ENCODE measurements around the gene GIGYF2. TPM values are rescaled to one million over a fixed set of nuclear protein-coding genes. Genes with fewer than 3 reads are reported as not detected.
"Not testable (repeated sequence)": the region's sequence is repeated elsewhere in the genome, so short reads cannot be mapped to it uniquely, and the experiment has no call there.

The GIGYF2 gene
- total RNA-seq, 2 experiments from 2014 or later = 50.5 to 60.9 TPM

DNA sequence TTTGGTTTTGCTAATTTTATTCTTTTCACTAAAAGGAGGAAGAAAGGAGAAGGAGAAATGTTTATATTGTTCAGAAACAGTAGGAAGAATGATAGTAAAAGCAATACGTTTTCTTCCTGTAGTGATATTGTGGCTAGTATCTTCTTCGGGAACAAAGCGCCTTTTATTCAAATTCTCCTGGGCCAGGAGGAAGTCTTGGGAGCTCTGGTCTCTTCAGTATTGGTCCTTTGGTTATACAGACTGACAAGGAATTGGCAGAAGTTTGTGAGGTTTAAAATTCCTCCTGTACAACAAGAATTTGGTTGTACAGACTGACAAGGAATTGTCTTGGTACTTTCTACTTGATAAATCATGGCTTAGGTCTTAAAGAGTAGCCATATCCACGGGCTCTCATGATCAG lies 9.9 kb downstream of the GIGYF2 start:
- ChIA-PET CTCF (ENCODE audit: unreplicated experiment) (no interaction called here), POLR2A (no interaction called here)
- H3K4me1 ChIP-seq (ENCODE audit: insufficient read depth, low read length, poor library complexity, severe bottlenecking) = no peaks in the 10 kb centered on the region
- H3K9me3 ChIP-seq (ENCODE audit: low read length) = 0 out of 2 replicates have a peak, but pooled peaks cover 4% of the 10 kb centered on the region
- peaks cover 17% of the 10 kb centered on the region for H3K79me2 ChIP-seq (ENCODE audit: insufficient read depth, low read depth, low read length)
- H3K27ac ChIP-seq (ENCODE audit: low read depth, low read length, poor library complexity, severe bottlenecking) = no peak overlapping the region
- H3K36me3 ChIP-seq (ENCODE audit: insufficient read depth, low read length) = peaks cover 78% of the 10 kb centered on the region
- H3K9me2 ChIP-seq (ENCODE audit: insufficient read depth, low read length) = no peaks in the 10 kb centered on the region
- no TSS peak for BruUV-seq (replicated peaks)
- H3K4me2 ChIP-seq (ENCODE audit: low read length) = no peak overlapping the region
- no peaks in the 10 kb centered on the region for H4K20me1 ChIP-seq (ENCODE audit: insufficient read depth, low read length)
- H3K4me3 ChIP-seq (ENCODE audit: low read depth, low read length, poor library complexity, severe bottlenecking) = no peak overlapping the region
- TF ChIP-seq EZH2phosphoT487 (IDR thresholded peaks at IDR 0.05; ENCODE audit: borderline replicate concordance, low read depth, low read length) = no peak
- TF ChIP-seq, protein P1, sequence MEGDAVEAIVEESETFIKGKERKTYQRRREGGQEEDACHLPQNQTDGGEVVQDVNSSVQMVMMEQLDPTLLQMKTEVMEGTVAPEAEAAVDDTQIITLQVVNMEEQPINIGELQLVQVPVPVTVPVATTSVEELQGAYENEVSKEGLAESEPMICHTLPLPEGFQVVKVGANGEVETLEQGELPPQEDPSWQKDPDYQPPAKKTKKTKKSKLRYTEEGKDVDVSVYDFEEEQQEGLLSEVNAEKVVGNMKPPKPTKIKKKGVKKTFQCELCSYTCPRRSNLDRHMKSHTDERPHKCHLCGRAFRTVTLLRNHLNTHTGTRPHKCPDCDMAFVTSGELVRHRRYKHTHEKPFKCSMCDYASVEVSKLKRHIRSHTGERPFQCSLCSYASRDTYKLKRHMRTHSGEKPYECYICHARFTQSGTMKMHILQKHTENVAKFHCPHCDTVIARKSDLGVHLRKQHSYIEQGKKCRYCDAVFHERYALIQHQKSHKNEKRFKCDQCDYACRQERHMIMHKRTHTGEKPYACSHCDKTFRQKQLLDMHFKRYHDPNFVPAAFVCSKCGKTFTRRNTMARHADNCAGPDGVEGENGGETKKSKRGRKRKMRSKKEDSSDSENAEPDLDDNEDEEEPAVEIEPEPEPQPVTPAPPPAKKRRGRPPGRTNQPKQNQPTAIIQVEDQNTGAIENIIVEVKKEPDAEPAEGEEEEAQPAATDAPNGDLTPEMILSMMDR (conservative IDR thresholded peaks at IDR 0.05; ENCODE audit: low read length) = no peak
- intact Hi-C loops (cut with micrococcal nuclease; ENCODE audit: unreplicated experiment) = no loop called here
- no peak overlapping the region for H2AFZ ChIP-seq (ENCODE audit: low read length)
- DNase-seq (ENCODE audit: low spot score) = no peak

DNA sequence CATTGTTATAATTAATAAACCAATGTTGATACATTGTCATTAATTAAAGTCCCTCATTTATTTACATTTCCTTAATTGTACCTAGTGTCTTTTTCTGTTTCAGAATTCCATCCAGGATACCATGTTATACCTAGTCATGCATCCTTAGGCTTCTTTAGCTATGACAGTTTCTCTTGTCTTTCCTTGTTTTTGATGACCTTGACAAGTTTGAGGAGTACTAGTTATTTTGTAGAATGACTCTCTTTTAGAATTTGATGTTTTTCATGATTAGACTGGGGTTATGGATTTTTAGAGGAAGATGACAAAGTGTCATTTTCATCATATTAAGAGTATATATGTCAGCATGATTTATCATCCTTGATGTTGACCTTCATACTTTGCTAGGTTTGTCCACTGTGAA lies 16.4 kb downstream of the GIGYF2 start:
- Histone ChIP-seq H3K4me2 (ENCODE audit: low read length) (no peak overlapping the region), H3K9me3 (ENCODE audit: low read length) (no peaks in the 10 kb centered on the region), H3K79me2 (ENCODE audit: insufficient read depth, low read depth, low read length) (peaks cover 21% of the 10 kb centered on the region), H3K4me3 (ENCODE audit: low read depth, low read length, poor library complexity, severe bottlenecking) (no peak overlapping the region), H3K4me1 (ENCODE audit: insufficient read depth, low read length, poor library complexity, severe bottlenecking) (no peaks in the 10 kb centered on the region), H3K36me3 (ENCODE audit: insufficient read depth, low read length) (peaks cover 54% of the 10 kb centered on the region), H4K20me1 (ENCODE audit: insufficient read depth, low read length) (no peaks in the 10 kb centered on the region), H3K27ac (ENCODE audit: low read depth, low read length, poor library complexity, severe bottlenecking) (no peak overlapping the region), H2AFZ (ENCODE audit: low read length) (no peak overlapping the region), H3K9me2 (ENCODE audit: insufficient read depth, low read length) (no peaks in the 10 kb centered on the region)
- TF ChIP-seq, protein P1 (conservative IDR thresholded peaks at IDR 0.05; ENCODE audit: low read length) = no peak
- no peak for TF ChIP-seq EZH2phosphoT487 (IDR thresholded peaks at IDR 0.05; ENCODE audit: borderline replicate concordance, low read depth, low read length)
- CTCF ChIA-PET (ENCODE audit: unreplicated experiment) = no interaction called here
- no TSS peak for BruUV-seq (replicated peaks)
- POLR2A ChIA-PET = interaction anchor here (1.1 kb wide), 1 partner anchor 10 kb away, joined by 5 read pairs; no protein-coding TSS in a partner anchor
- no peak for DNase-seq (ENCODE audit: low spot score)
- intact Hi-C loops (cut with micrococcal nuclease; ENCODE audit: unreplicated experiment) = no loop called here

DNA sequence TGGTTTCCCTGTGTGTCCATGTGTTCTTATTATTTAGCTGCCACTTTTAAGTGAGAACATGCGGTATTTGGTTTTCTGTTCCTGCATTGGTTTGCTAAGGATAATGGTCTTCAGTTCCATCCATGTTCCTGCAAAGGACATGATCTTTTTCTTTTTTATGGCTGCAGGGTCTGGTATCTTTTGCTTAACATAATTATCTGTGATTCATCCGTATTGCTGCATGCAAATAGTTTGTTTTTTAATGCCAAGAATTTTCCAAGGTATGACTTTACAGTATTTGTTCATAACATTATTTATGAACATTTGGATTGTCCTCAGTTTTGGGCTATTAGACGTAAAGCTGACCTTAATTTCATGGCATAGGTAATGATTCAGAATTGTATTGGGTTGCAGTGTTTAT lies 17.8 kb downstream of the GIGYF2 start:
- no peaks in the 10 kb centered on the region for H3K9me2 ChIP-seq (ENCODE audit: insufficient read depth, low read length)
- POLR2A ChIA-PET = interaction anchor here (0.7 to 1.0 kb wide), 2 partner anchors 15 to 22 kb away, joined by 3 read pairs; no protein-coding TSS in a partner anchor

DNA sequence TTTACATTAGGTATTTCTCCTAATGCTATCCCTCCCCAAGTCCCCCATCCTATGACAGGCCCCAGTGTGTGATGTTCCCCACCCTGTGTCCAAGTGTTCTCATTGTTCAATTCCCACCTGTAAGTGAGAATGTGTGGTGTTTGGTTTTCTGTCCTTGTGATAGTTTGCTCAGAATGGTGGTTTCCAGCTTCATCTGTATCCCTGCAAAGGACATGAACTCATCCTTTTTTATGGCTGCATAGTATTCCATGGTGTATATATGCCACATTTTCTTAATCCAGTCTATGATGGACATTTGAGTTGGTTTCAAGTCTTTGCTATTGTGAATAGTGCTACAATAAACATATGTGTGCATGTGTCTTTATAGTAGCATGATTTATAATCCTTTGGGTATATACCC lies 22.9 kb downstream of the GIGYF2 start:
- H3K4me1 ChIP-seq (ENCODE audit: insufficient read depth, low read length, poor library complexity, severe bottlenecking); H3K4me2 ChIP-seq (ENCODE audit: low read length); H3K27ac ChIP-seq (ENCODE audit: low read depth, low read length, poor library complexity, severe bottlenecking); intact Hi-C loops (cut with micrococcal nuclease; ENCODE audit: unreplicated experiment); H3K9me3 ChIP-seq (ENCODE audit: low read length); BruUV-seq (replicated peaks); H3K4me3 ChIP-seq (ENCODE audit: low read depth, low read length, poor library complexity, severe bottlenecking); H4K20me1 ChIP-seq (ENCODE audit: insufficient read depth, low read length); DNase-seq (ENCODE audit: low spot score); H2AFZ ChIP-seq (ENCODE audit: low read length); H3K9me2 ChIP-seq (ENCODE audit: insufficient read depth, low read length); CTCF ChIA-PET (ENCODE audit: unreplicated experiment): not testable (repeated sequence)
- Histone ChIP-seq H3K79me2 (ENCODE audit: insufficient read depth, low read depth, low read length) (peaks cover 23% of the 10 kb centered on the region), H3K36me3 (ENCODE audit: insufficient read depth, low read length) (peaks cover 61% of the 10 kb centered on the region)
- POLR2A ChIA-PET = interaction anchor here (0.7 kb wide), 1 partner anchor 103 kb away, joined by 3 read pairs; no protein-coding TSS in a partner anchor

More for the DNA sequence above, 17.8 kb downstream of the GIGYF2 start:
- no peak overlapping the region for H3K4me2 ChIP-seq (ENCODE audit: low read length)
- intact Hi-C loops (cut with micrococcal nuclease; ENCODE audit: unreplicated experiment) = no loop called here
- no peaks in the 10 kb centered on the region for H4K20me1 ChIP-seq (ENCODE audit: insufficient read depth, low read length)
- H3K79me2 ChIP-seq (ENCODE audit: insufficient read depth, low read depth, low read length) = peaks cover 36% of the 10 kb centered on the region
- CTCF ChIA-PET (ENCODE audit: unreplicated experiment) = no interaction called here
- H3K4me3 ChIP-seq (ENCODE audit: low read depth, low read length, poor library complexity, severe bottlenecking) = no peak overlapping the region
- H3K36me3 ChIP-seq (ENCODE audit: insufficient read depth, low read length) = peaks cover 61% of the 10 kb centered on the region
- BruUV-seq (replicated peaks) = no TSS peak
- no peak for DNase-seq (ENCODE audit: low spot score)
- no peak overlapping the region for H2AFZ ChIP-seq (ENCODE audit: low read length)
- no peaks in the 10 kb centered on the region for H3K4me1 ChIP-seq (ENCODE audit: insufficient read depth, low read length, poor library complexity, severe bottlenecking)
- no peak for TF ChIP-seq EZH2phosphoT487 (IDR thresholded peaks at IDR 0.05; ENCODE audit: borderline replicate concordance, low read depth, low read length)
- no peaks in the 10 kb centered on the region for H3K9me3 ChIP-seq (ENCODE audit: low read length)
- no peak overlapping the region for H3K27ac ChIP-seq (ENCODE audit: low read depth, low read length, poor library complexity, severe bottlenecking)
